Lower leg skin (tissue), 4 donors: ENCODE measurements around the gene TRIO. TPM values are rescaled to one million over a fixed set of nuclear protein-coding genes. Genes with fewer than 3 reads are reported as not detected.

ENCODE experiments used
- DNase-seq, 2 donors: peaks; one replicate each; pipeline ENCODE4 v3.0.0-alpha.2; 2019; ENCODE audit warnings: low spot score in 2 of 2
- H3K4me3 ChIP-seq: fragments of 200-600 bp; sonication (generic); 2 replicates; pipeline ENCODE4 v1.5.1; 2017; ENCODE audit warnings: mild to moderate bottlenecking, low read depth; ENCODE audit not compliant: poor library complexity, severe bottlenecking
- CTCF ChIP-seq, 3 donors: fragments of 450-650 bp; IDR thresholded peaks; one replicate each; pipeline ENCODE4 v1.5.1; 2016; ENCODE audit warnings: antibody characterized with exemption in 3 of 3, mild to moderate bottlenecking in 3 of 3, moderate library complexity in 2 of 3
- POLR2A ChIP-seq, 2 donors: fragments of 450-650 bp; IDR thresholded peaks; one replicate each; pipeline ENCODE4 v1.6.1; 2016 to 2017; ENCODE audit warnings: antibody characterized with exemption in 2 of 2, mild to moderate bottlenecking in 1 of 2, moderate library complexity in 1 of 2
- whole genome bisulfite sequencing, 2 donors: methylation state at CpG; one replicate each; pipeline ENCODE4 v1.1.5; 2018; 5-methylcytosine and 5-hydroxymethylcytosine counted together
- intact Hi-C: fragments of 100-400 bp; cut with DNase I; formaldehyde crosslinking; loops from one replicate; pipeline ENCODE4 v1.15.0; 2023; ENCODE audit warnings: low total_unique reads
- total RNA-seq, 4 donors: library from RNA; depleted of rRNA; stranded (reverse); fragments of >200 nt; gene quantifications; one replicate each; pipeline ENCODE4 v1.1.0, GENCODE V29; 2016

Gene TRIO
- total RNA-seq, 4 donors from 2014 or later = 47.8 to 101 (median 64.5) TPM

DNA sequence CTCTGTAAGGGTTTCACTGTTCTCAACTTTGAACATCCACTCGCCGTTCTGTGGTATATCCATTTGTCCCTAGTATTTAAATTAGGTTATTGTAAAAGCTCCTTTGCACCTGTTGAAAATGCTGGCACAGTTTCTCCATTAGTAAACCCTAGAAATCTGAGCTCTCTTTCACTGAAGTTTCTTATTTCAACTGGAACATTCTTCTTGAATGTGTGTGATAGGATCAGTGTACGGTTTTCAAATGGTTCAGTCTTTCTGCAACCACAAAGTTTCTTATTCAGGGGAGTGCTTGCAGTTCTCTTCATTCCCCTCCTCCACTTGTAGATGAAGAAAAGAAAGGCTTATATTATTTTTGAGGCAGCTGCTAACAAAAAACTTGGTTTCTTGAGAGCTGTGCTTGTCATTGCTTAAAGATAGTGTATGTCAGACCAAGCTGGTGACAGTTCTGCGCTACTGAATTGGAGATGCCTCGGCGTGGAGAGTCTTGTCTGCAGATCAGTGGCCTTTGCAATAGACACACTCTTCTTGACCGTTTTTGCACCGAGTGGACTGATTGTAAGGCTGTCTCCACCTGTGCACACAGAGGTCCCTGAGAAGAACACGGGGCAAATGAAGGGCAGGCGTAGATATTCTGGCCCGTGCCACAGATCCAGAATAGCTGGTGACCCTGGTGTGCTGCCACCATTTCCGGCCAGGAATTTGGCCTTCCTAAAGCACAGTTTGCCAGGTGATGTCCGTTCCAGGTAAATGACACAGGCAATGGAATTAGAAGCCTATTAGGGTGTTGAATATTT, 102.2 kb downstream of the TRIO start:
- DNase-seq = no peak
- 81 to 87% methylated on average over 13 of the region's 13 CpGs for WGBS, 2 donors
- intact Hi-C loops = no loop called here
- no peak for TF ChIP-seq POLR2A (IDR thresholded peaks at IDR 0.05)
- no peak for TF ChIP-seq CTCF (IDR thresholded peaks at IDR 0.05)
- no peak overlapping the region for H3K4me3 ChIP-seq

DNA sequence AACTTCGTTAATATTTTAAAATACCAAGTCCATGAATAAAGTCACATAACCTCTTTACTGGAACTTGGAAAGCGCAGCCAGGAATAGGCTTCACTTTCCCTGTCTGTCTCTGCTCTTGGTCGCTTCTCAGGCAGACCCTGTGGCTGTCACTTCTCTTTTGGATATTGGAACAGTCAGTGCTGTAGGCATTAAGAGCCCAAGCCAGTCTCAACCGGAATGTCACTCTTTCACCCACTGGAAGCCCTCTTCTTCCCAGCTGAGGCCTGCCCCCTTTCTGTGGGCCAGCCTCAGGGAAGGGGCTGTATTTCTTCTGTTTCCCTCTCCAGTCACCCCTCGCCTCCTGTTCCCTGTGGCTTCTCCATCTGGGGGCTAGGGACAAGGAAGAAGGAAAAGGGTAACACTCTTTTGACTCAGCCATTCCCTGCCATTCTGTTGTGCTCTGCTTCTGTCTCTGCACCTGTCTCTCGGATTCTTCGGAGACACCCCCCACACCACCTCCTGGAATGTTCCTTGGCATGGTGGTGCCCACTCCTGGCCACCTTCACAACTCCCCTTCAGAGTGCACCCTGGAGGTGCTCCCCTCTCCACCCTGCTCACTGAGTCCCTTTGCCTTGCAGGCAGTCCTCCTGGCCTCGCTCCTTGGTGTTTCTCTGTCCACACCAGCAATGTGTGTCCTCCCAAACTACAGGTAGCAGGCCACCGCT, 103.4 kb downstream of the TRIO start:
- no peak for DNase-seq
- intact Hi-C loops = no loop called here
- TF ChIP-seq CTCF (IDR thresholded peaks at IDR 0.05) = no peak
- no peak for TF ChIP-seq POLR2A (IDR thresholded peaks at IDR 0.05)
- WGBS, 2 donors = 93 to 95% methylated on average over 9 of the region's 9 CpGs
- H3K4me3 ChIP-seq = no peak overlapping the region

DNA sequence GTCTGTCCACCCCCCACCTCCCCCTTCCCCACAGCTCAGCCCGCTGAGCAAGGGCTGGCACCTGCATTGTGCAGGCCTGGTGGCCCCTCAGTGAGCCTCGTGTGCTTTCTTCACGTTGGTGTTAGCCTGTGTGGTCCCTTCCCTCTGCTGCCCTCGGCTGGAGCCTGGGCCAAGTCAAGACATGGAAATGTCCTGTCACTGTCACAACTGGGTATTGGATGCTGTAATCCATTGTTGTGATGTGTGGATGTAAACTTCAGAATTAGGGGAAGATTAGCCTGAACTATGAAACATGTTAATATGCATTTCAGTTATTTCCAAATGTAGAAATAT, 103.9 kb downstream of the TRIO start:
- TF ChIP-seq POLR2A (IDR thresholded peaks at IDR 0.05) (no peak), CTCF (IDR thresholded peaks at IDR 0.05) (no peak)
- 63 to 67% methylated on average over 4 of the region's 4 CpGs for WGBS, 2 donors
- H3K4me3 ChIP-seq = no peak overlapping the region
- DNase-seq = no peak
- intact Hi-C loops = no loop called here

DNA sequence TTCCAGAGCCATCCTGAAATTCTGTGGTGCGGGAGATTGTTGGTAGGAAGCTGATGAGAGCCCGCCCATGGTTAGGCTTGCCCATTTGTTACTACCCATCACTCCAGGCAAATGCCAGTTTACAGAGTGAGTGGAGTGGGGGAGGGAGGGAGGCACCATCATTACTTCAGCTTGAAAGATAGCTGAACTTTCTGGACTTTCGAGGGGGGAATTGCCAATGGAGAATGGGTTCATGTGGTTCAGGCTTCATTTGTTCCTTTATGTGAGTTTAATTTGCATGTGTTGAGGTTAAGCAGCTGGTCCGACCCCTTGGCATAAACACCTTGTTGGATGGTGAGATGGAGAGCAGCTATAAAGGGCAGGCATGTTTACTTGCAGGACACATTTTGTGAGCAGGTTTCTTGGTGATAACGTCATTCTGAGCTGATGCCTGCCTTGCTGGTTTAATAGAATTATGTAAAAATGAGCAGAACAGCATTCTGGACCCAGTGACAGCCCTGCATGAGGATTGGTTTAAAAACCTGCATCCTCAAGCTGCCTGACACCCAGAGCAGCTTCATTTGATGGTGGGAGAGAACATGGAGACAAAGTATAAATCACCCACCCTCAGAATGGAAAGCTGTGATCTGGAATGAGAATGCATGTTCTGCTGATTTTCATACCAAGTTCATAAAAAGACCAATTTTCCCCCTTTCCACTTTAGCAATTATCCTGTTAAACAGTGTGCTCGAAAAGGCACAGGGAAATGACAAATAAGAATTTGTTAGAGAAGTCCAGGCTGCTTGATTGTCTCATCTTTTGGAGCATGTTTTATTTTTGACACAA, 106.3 kb downstream of the TRIO start:
- DNase-seq = no peak
- TF ChIP-seq POLR2A (IDR thresholded peaks at IDR 0.05) (no peak), CTCF (IDR thresholded peaks at IDR 0.05) (no peak)
- intact Hi-C loops = no loop called here
- H3K4me3 ChIP-seq = no peak overlapping the region
- 77 to 79% methylated on average over 6 of the region's 6 CpGs for WGBS, 2 donors

GRCh38 chr5:14250084-14250695, 107.0 kb downstream of the TRIO start:
- H3K4me3 ChIP-seq = no peak overlapping the region
- intact Hi-C loops = no loop called here
- DNase-seq = peak; percentile 43 to 91
- TF ChIP-seq POLR2A (IDR thresholded peaks at IDR 0.05) (no peak), CTCF (IDR thresholded peaks at IDR 0.05) (no peak)
- WGBS, 2 donors = 46 to 57% methylated on average over 16 of the region's 16 CpGs
